ENCODE results near the gene FAM8A1. TPM values are rescaled to one million over a fixed set of nuclear protein-coding genes. Genes with fewer than 3 reads are reported as not detected.

Gene FAM8A1, protein sequence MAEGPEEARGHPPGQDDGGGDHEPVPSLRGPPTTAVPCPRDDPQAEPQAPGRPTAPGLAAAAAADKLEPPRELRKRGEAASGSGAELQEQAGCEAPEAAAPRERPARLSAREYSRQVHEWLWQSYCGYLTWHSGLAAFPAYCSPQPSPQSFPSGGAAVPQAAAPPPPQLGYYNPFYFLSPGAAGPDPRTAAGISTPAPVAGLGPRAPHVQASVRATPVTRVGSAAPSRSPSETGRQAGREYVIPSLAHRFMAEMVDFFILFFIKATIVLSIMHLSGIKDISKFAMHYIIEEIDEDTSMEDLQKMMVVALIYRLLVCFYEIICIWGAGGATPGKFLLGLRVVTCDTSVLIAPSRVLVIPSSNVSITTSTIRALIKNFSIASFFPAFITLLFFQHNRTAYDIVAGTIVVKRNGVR
- total RNA-seq: 10 to 100 TPM; 27.5 to 51.4 (median 41.3) TPM
- long read RNA-seq, partial matches to known transcripts: 0 of 1 reads
- long read RNA-seq, other reads (novel, unspliced or antisense): 1 of 1 reads

DNA sequence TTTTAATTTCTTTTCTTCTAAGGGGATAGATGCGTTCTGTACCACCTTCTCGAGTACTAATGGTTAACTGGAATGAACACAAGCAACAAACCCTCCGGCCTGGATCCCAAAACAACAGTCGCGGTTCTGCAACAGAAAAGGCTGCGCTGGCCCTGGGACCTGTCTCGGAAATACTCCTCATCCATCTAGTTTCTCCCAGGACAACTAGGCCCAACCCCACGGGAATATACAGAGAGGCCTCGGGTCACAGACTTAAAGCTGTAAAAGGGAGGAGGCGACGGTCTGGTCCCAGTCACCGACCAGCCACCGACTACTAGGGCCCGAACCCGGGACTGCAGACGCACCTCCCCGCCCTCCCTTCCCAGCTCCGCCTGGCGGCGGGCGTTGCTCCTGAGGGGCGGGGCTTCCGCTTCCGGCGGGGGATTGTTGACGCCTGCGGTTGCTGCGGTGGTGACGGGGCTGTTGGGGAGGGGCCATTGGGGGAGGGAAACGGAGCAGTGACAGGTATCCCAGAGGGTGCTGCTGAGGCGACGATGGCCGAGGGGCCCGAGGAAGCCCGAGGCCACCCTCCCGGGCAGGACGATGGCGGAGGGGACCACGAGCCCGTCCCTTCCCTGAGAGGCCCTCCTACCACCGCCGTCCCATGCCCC lies at the start of gene FAM8A1:
Gene FAM8A1 (plus strand): TSS at position 426 of the 650 bp plus-strand sequence. CDS start 108 bp downstream, at position 534.
- ATAC-seq (peak; percentile 91 to 97 (median 93)), DNase-seq (peak; percentile 98 to 99 (median 99))
- Histone ChIP-seq H3K4me3 (peak within 1 kb of the TSS; percentile 92 to 94 (median 92)), H3K36me3 (peaks cover 0 to 10% (median 0%) of the 10 kb centered on the region in 4 donors), H3K4me1 (peaks cover 0 to 19% (median 6%) of the 10 kb centered on the region in 4 donors), H3K9me3 (no peaks in the 10 kb centered on the region), H3K27ac (peak within 1 kb of the TSS; percentile 97 to 99 (median 99)), H3K27me3 (no peaks in the 10 kb centered on the region)
- intact Hi-C loops (cut with DNase I): no loop called here
- WGBS (ENCODE audit: insufficient coverage, low coverage, low lambda C conversion rate, missing lambda C conversion rate): 10% methylated on average over 24 of the region's 42 CpGs
- TF ChIP-seq, protein P1, sequence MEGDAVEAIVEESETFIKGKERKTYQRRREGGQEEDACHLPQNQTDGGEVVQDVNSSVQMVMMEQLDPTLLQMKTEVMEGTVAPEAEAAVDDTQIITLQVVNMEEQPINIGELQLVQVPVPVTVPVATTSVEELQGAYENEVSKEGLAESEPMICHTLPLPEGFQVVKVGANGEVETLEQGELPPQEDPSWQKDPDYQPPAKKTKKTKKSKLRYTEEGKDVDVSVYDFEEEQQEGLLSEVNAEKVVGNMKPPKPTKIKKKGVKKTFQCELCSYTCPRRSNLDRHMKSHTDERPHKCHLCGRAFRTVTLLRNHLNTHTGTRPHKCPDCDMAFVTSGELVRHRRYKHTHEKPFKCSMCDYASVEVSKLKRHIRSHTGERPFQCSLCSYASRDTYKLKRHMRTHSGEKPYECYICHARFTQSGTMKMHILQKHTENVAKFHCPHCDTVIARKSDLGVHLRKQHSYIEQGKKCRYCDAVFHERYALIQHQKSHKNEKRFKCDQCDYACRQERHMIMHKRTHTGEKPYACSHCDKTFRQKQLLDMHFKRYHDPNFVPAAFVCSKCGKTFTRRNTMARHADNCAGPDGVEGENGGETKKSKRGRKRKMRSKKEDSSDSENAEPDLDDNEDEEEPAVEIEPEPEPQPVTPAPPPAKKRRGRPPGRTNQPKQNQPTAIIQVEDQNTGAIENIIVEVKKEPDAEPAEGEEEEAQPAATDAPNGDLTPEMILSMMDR (IDR thresholded peaks at IDR 0.05): peak; percentile 40 to 60 (median 42)
- TF ChIP-seq POLR2A (IDR thresholded peaks at IDR 0.05): peak; percentile 84

DNA sequence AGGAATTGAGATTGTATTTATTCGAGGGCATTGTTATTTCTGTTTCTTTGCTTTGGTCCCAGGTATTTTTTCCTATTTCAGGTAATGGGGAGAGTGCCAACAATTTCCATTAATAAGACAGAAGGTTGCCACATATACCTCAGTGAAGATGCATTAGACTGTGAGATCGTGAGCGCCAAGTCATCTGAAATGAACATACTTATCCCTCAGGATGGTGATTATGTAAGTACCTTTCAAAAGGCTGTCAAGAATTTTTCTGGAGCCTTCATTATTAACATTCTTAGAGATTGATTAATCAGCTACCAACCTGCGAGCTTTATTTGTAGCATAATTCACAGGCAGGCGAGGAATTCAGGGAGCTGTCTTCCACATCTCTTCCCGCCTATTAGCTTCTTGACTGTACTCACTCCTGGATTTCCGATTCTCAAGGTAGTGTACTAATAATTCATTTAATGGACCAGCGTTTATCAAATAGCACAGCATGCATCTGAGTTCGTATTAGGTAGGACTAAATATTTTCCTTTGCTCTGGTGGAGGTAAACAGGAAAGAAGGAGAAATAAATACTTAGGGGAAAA lies 48.6 kb upstream of the FAM8A1 start:
- H3K9me3 ChIP-seq: no peaks in the 10 kb centered on the region
- H3K4me3 ChIP-seq: no peak overlapping the region
- 83% methylated on average over 9 of the region's 9 CpGs for WGBS (ENCODE audit: insufficient coverage, low coverage, low lambda C conversion rate, missing lambda C conversion rate)
- H3K36me3 ChIP-seq: peaks cover 0 to under 1% (median 0%) of the 10 kb centered on the region in 4 donors
- no peaks in the 10 kb centered on the region for H3K4me1 ChIP-seq
- no peak for TF ChIP-seq POLR2A (IDR thresholded peaks at IDR 0.05)
- TF ChIP-seq, protein P1 (IDR thresholded peaks at IDR 0.05): no peak
- DNase-seq: no peak
- intact Hi-C loops (cut with DNase I): no loop called here
- no peak overlapping the region for H3K27ac ChIP-seq
- ATAC-seq: no peak
- H3K27me3 ChIP-seq: no peaks in the 10 kb centered on the region

DNA sequence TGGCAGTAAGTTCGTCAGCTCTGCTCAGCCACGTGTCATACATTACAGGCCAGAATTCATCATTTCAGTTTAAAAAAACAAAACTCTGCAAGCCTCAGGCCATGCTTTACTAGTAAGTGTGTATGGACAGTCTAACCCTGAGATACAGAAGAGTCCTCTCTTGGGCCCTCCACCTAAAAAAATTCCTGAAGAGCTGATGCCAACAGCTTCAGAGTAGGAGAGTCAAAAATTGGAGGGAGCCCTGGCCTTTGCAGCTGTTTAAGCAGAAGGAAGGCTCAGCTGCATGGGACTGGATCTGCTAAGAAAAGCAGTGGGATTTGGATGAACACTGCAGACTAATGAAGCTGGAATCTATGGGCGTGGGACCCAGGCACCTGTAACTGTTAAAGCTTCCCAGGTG lies 47.2 kb upstream of the FAM8A1 start:
- no peak overlapping the region for H3K4me3 ChIP-seq
- TF ChIP-seq, protein P1 (IDR thresholded peaks at IDR 0.05): no peak
- TF ChIP-seq POLR2A (IDR thresholded peaks at IDR 0.05): no peak
- H3K27ac ChIP-seq: no peak overlapping the region
- peaks cover 0 to 3% (median 0%) of the 10 kb centered on the region in 4 donors for H3K36me3 ChIP-seq
- no peaks in the 10 kb centered on the region for H3K9me3 ChIP-seq
- no peak for DNase-seq
- H3K4me1 ChIP-seq: no peaks in the 10 kb centered on the region
- intact Hi-C loops (cut with DNase I): no loop called here
- ATAC-seq: no peak
- no peaks in the 10 kb centered on the region for H3K27me3 ChIP-seq
- 83% methylated on average over 2 of the region's 3 CpGs for WGBS (ENCODE audit: insufficient coverage, low coverage, low lambda C conversion rate, missing lambda C conversion rate)

DNA sequence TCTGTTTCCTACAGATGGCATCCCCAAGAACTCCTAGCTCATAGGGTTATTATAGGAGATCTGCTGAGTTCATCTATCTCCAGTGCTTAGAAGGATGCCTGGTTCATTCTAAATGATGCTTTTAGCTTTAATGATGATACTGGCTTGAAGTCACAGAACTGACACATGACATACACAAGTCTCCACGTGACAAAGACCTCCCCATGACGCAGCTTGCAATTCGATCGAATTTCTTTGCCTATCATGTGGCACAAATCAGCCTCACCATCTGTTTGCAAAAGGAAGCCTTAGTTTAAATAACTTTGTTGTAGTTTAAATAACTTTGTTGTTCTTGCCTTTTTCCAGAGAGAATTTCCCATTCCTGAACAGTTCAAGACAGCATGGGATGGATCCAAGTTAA lies 44.1 kb upstream of the FAM8A1 start:
- 88% methylated on average over 4 of the region's 4 CpGs for WGBS (ENCODE audit: insufficient coverage, low coverage, low lambda C conversion rate, missing lambda C conversion rate)
- TF ChIP-seq, protein P1 (IDR thresholded peaks at IDR 0.05): no peak
- TF ChIP-seq POLR2A (IDR thresholded peaks at IDR 0.05): no peak
- H3K27me3 ChIP-seq: no peaks in the 10 kb centered on the region
- peaks cover 0 to 3% (median 0%) of the 10 kb centered on the region in 4 donors for H3K36me3 ChIP-seq
- no peak overlapping the region for H3K27ac ChIP-seq
- no peaks in the 10 kb centered on the region for H3K4me1 ChIP-seq
- no peak for ATAC-seq
- no peak for DNase-seq
- H3K4me3 ChIP-seq: no peak overlapping the region
- intact Hi-C loops (cut with DNase I): no loop called here
- H3K9me3 ChIP-seq: no peaks in the 10 kb centered on the region

Data from right lobe of liver (tissue), 6 donors.